OCI-LY7 (cell line): Measurements from ENCODE around the gene LHX6. TPM values are rescaled to one million over a fixed set of nuclear protein-coding genes. Genes with fewer than 3 reads are reported as not detected.

ENCODE experiments used
- BruUV-seq: library from RNA; stranded (reverse); fragments of 400-500 nt; replicated peaks from 2 replicates; lab custom pipeline; 2021; lab: Mats Ljungman, UMichigan
- CTCF ChIA-PET: fragments of 300-600 bp; sonication (Branson Sonifier 250); formaldehyde crosslinking; loops from one replicate; lab custom pipeline; 2022; ENCODE audit warnings: antibody characterized with exemption; ENCODE audit not compliant: unreplicated experiment; lab: Charles Lee
- POLR2A ChIA-PET: fragments of 300-600 bp; sonication (Branson Sonifier 250); formaldehyde crosslinking; loops from one replicate; lab custom pipeline; 2022; ENCODE audit warnings: antibody characterized with exemption; lab: Charles Lee
- DNase-seq: peaks from one replicate; pipeline ENCODE4 v3.0.0-alpha.2; 2015; ENCODE audit warnings: low spot score
- H2AFZ ChIP-seq: fragments of 200-600 bp; sonication (generic), shearing (Covaris generic); 2 replicates; pipeline ENCODE4 v1.6.1; 2014; ENCODE audit warnings: mild to moderate bottlenecking, antibody characterized with exemption, low read length, moderate library complexity
- H3K27ac ChIP-seq: fragments of 200-600 bp; sonication (generic); 2 replicates; pipeline ENCODE4 v1.5.1; 2014; ENCODE audit warnings: mixed run types, low read depth, mild to moderate bottlenecking, moderate library complexity, low read length, inconsistent platforms; ENCODE audit not compliant: poor library complexity, severe bottlenecking
- H3K36me3 ChIP-seq: fragments of 200-600 bp; sonication (generic); 2 replicates; pipeline ENCODE4 v1.6.1; 2014; ENCODE audit warnings: mild to moderate bottlenecking, antibody characterized with exemption, low read length, moderate library complexity, mixed read lengths; ENCODE audit not compliant: insufficient read depth
- H3K4me1 ChIP-seq: fragments of 200-600 bp; sonication (generic); 2 replicates; pipeline ENCODE4 v1.5.1; 2014; ENCODE audit warnings: mild to moderate bottlenecking, low read length; ENCODE audit not compliant: insufficient read depth, poor library complexity, severe bottlenecking
- H3K4me2 ChIP-seq: fragments of 200-600 bp; sonication (generic); 2 replicates; pipeline ENCODE4 v1.6.1; 2014; ENCODE audit warnings: mild to moderate bottlenecking, low read length
- H3K4me3 ChIP-seq: fragments of 200-600 bp; sonication (generic); 2 replicates; pipeline ENCODE4 v1.5.1; 2014; ENCODE audit warnings: mild to moderate bottlenecking, low read depth, low read length; ENCODE audit not compliant: poor library complexity, severe bottlenecking
- H3K79me2 ChIP-seq: fragments of 200-600 bp; sonication (generic); 2 replicates; pipeline ENCODE4 v1.6.1; 2016; ENCODE audit warnings: low read depth, mild to moderate bottlenecking, low read length, moderate library complexity, mixed read lengths; ENCODE audit not compliant: insufficient read depth
- H3K9me2 ChIP-seq: fragments of 200-600 bp; sonication (generic); 2 replicates; pipeline ENCODE4 v1.6.1; 2016; ENCODE audit warnings: mild to moderate bottlenecking, low read length, mixed read lengths; ENCODE audit not compliant: insufficient read depth
- H3K9me3 ChIP-seq: fragments of 200-600 bp; sonication (generic); 2 replicates; pipeline ENCODE4 v1.6.1; 2014; ENCODE audit warnings: mild to moderate bottlenecking, mixed run types, low read length, mixed read lengths
- H4K20me1 ChIP-seq: fragments of 200-600 bp; sonication (generic); 2 replicates; pipeline ENCODE4 v1.6.1; 2014; ENCODE audit warnings: mild to moderate bottlenecking, antibody characterized with exemption, low read length, moderate library complexity, mixed read lengths; ENCODE audit not compliant: insufficient read depth
- EZH2phosphoT487 ChIP-seq: fragments of 200-600 bp; sonication (generic); IDR thresholded peaks from 2 replicates; pipeline ENCODE4 v1.6.1; 2018; ENCODE audit warnings: low read depth, borderline replicate concordance, mild to moderate bottlenecking, mixed run types, antibody characterized with exemption, low read length, moderate library complexity, mixed read lengths
- intact Hi-C: fragments of 100-400 bp; cut with micrococcal nuclease; formaldehyde crosslinking; loops from one replicate; pipeline ENCODE4 v1.10.0; 2022; ENCODE audit not compliant: unreplicated experiment
- total RNA-seq, 2 experiments: library from RNA; depleted of rRNA in 1 of 2; stranded (reverse); fragments of >200 nt in 1 of 2; shearing (Covaris generic) in 1 of 2; gene quantifications; 2 replicates each; pipeline ENCODE4 v1.2.3, GENCODE V29; 2014 to 2022
- TF ChIP-seq, protein P1 (sequence below): fragments of 200-600 bp; sonication (generic); conservative IDR thresholded peaks from 2 replicates; pipeline ENCODE4 v1.5.1; 2014; ENCODE audit warnings: mild to moderate bottlenecking, antibody characterized with exemption, low read length, moderate library complexity, mixed read lengths

LHX6 gene
- total RNA-seq, 2 experiments from 2014 or later, result not detected

DNA sequence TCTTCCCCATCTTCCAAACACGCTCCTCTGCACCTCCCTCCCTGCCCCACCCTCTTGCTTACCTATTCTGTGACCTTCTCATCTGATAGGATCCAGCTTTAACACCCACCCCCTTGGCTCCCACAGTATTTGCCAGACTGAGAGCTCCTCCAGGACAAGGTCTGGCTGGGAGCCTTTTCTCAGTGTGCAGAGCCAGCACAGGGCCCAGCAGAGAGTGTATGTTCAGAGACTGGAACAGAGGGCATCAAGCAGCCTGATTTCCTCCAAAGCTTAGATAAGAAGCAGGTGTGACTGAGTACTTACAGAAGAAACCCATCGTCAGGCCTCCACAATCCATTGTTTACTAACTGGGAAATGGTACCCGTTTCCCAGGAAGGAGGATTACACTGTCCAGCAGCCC is 26.6 kb downstream of the LHX6 start:
- no TSS peak for BruUV-seq
- Histone ChIP-seq H3K79me2 (no peaks in the 10 kb centered on the region), H3K4me3 (no peak overlapping the region), H4K20me1 (no peaks in the 10 kb centered on the region), H3K4me2 (no peak overlapping the region), H3K36me3 (no peaks in the 10 kb centered on the region), H3K9me2 (no peaks in the 10 kb centered on the region), H3K4me1 (no peaks in the 10 kb centered on the region), H2AFZ (no peak overlapping the region), H3K27ac (no peak overlapping the region), H3K9me3 (no peaks in the 10 kb centered on the region)
- ChIA-PET POLR2A (interaction anchor here (0.6 to 0.7 kb wide), 2 partner anchors 14 to 708 kb away, joined by 4 read pairs; no protein-coding TSS in a partner anchor), CTCF (interaction anchor here (1.0 kb wide), 1 partner anchor 14 kb away, joined by 3 read pairs; no protein-coding TSS in a partner anchor)
- DNase-seq, result no peak
- TF ChIP-seq EZH2phosphoT487, result no peak
- TF ChIP-seq, protein P1, sequence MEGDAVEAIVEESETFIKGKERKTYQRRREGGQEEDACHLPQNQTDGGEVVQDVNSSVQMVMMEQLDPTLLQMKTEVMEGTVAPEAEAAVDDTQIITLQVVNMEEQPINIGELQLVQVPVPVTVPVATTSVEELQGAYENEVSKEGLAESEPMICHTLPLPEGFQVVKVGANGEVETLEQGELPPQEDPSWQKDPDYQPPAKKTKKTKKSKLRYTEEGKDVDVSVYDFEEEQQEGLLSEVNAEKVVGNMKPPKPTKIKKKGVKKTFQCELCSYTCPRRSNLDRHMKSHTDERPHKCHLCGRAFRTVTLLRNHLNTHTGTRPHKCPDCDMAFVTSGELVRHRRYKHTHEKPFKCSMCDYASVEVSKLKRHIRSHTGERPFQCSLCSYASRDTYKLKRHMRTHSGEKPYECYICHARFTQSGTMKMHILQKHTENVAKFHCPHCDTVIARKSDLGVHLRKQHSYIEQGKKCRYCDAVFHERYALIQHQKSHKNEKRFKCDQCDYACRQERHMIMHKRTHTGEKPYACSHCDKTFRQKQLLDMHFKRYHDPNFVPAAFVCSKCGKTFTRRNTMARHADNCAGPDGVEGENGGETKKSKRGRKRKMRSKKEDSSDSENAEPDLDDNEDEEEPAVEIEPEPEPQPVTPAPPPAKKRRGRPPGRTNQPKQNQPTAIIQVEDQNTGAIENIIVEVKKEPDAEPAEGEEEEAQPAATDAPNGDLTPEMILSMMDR, result no peak
- intact Hi-C loops, result no loop called here

DNA sequence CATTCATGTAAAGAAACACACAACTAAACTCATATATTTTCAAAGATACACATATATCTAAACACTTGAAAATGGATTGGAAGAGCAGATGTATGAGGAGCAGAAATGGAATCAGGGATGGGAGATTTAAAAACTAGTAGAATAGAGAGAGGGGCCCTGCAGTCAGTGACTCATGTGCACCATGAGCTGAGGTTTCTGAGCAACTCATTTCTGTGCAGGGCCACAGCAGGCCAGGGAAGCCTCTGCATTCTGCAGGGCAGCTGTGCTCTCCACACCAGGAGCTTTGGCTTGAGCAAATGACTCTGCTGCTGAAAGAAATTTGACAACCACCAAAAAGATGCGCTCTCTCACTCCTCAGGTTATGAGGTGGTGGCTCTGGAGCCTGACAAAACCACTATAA is 27.1 kb downstream of the LHX6 start:
- Histone ChIP-seq H3K9me2 (no peaks in the 10 kb centered on the region), H3K4me1 (no peaks in the 10 kb centered on the region), H4K20me1 (no peaks in the 10 kb centered on the region), H3K27ac (no peak overlapping the region), H3K9me3 (no peaks in the 10 kb centered on the region), H3K36me3 (no peaks in the 10 kb centered on the region), H2AFZ (no peak overlapping the region), H3K4me3 (no peak overlapping the region), H3K4me2 (no peak overlapping the region), H3K79me2 (no peaks in the 10 kb centered on the region)
- ChIA-PET POLR2A (interaction anchor here (0.7 kb wide), 1 partner anchor 707 kb away, joined by 4 read pairs; no protein-coding TSS in a partner anchor), CTCF (interaction anchor here (1.0 kb wide), 1 partner anchor 14 kb away, joined by 3 read pairs; no protein-coding TSS in a partner anchor)
- TF ChIP-seq, protein P1, result no peak
- no peak for TF ChIP-seq EZH2phosphoT487
- no peak for DNase-seq
- intact Hi-C loops, result no loop called here
- BruUV-seq, result no TSS peak

DNA sequence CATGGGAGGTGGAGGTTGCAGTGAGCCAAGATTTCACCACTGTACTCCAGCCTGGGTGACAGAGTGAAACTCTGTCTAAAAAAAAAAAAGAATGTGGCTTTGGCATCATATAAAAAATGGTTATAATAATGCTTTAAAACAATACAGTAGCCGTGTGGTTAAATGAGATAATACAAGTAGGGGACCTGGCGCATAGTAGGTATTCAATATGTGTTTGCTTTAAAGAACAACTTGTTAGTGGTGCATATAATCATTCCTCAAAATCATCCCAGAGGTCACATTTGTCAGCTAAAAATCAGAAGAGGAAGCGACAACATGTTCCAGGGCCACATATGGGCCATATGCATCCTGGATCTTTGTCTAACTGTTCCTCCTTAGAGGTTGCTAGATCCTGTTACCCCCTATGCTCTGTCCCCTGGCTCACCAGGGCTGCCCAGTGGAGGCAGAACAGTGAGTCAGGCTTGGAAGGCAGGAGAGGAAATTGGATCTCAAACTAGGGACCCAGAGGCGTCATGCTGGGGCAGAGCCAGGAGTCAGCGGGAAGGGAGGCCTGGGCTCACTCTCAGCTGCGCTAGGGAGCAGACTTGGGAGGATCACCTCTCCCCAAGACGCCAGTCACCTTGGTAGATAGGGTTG is 27.7 kb downstream of the LHX6 start:
- CTCF ChIA-PET, result interaction anchor here (1.0 kb wide), 1 partner anchor 15 kb away, joined by 3 read pairs; no protein-coding TSS in a partner anchor

More for the DNA sequence above, 27.7 kb downstream of the LHX6 start:
- Histone ChIP-seq H3K79me2 (no peaks in the 10 kb centered on the region), H2AFZ (no peak overlapping the region), H4K20me1 (no peaks in the 10 kb centered on the region), H3K4me1 (no peaks in the 10 kb centered on the region), H3K27ac (no peak overlapping the region), H3K36me3 (no peaks in the 10 kb centered on the region), H3K4me3 (no peak overlapping the region), H3K9me2 (no peaks in the 10 kb centered on the region), H3K4me2 (no peak overlapping the region), H3K9me3 (no peaks in the 10 kb centered on the region)
- intact Hi-C loops, result no loop called here
- POLR2A ChIA-PET, result no interaction called here
- BruUV-seq, result no TSS peak
- no peak for DNase-seq
- TF ChIP-seq, protein P1, result no peak
- TF ChIP-seq EZH2phosphoT487, result no peak
